ENCODE measurements around the gene EIF2B2.

EIF2B2 gene

GRCh38 chr14:75002392-75003249 lies at the start of gene EIF2B2:
Gene EIF2B2 (plus strand): TSS chr14:75002921. CDS start chr14:75002991, 70 bp downstream.
- DNase-seq: peak; percentile 87 to 96

GRCh38 chr14:74953686-74954085 lies 49.0 kb upstream of the EIF2B2 start:
- no peak for DNase-seq

GRCh38 chr14:74954232-74954946 lies 48.3 kb upstream of the EIF2B2 start:
- DNase-seq: no peak

- DNase-seq: no peak
These were observed 47.8 kb upstream of the EIF2B2 start for GRCh38 chr14:74954947-74955228.

GRCh38 chr14:74955229-74956026 lies 47.3 kb upstream of the EIF2B2 start, which contains the start of gene PGF:
Gene PGF (minus strand): TSS chr14:74955597. CDS start chr14:74955242, 355 bp downstream.
- DNase-seq: peak in 1 of 2 donors; percentile 14

GRCh38 chr14:74956027-74956279 lies 46.8 kb upstream of the EIF2B2 start:
- DNase-seq: no peak

- DNase-seq: no peak
These were observed 46.2 kb upstream of the EIF2B2 start for GRCh38 chr14:74956280-74957072.

- DNase-seq: no peak
These were observed 43.0 kb upstream of the EIF2B2 start for GRCh38 chr14:74959596-74960180.

GRCh38 chr14:74960736-74961135 lies 42.0 kb upstream of the EIF2B2 start:
- no peak for DNase-seq

- no peak for DNase-seq
These were observed 41.3 kb upstream of the EIF2B2 start for GRCh38 chr14:74961238-74961911.

- DNase-seq: no peak
These were observed 40.7 kb upstream of the EIF2B2 start for GRCh38 chr14:74962046-74962445.

- DNase-seq: peak in 1 of 2 donors; percentile 10
These were observed 40.2 kb upstream of the EIF2B2 start for GRCh38 chr14:74962493-74962892.

- DNase-seq: no peak
These were observed 39.5 kb upstream of the EIF2B2 start for GRCh38 chr14:74963178-74963704.

GRCh38 chr14:74963705-74964271 lies 38.9 kb upstream of the EIF2B2 start:
- peak in 1 of 2 donors; percentile 13 for DNase-seq

- no peak for DNase-seq
These were observed 37.8 kb upstream of the EIF2B2 start for GRCh38 chr14:74964787-74965485.

- DNase-seq: no peak
These were observed 37.1 kb upstream of the EIF2B2 start for GRCh38 chr14:74965486-74966153.

GRCh38 chr14:74968811-74969210 lies 33.9 kb upstream of the EIF2B2 start:
- no peak for DNase-seq

- DNase-seq: peak in 1 of 2 donors; percentile 53
These were observed 29.6 kb upstream of the EIF2B2 start for GRCh38 chr14:74973003-74973653.

- DNase-seq: no peak
These were observed 28.8 kb upstream of the EIF2B2 start for GRCh38 chr14:74973905-74974363.
